GM06990 (cell line): ENCODE results near the gene TMEM272.

ENCODE experiments used
- DNase-seq: peaks from one replicate; pipeline ENCODE4 v3.0.0-alpha.2; 2011; ENCODE audit not compliant: insufficient read length; ENCODE audit errors: extremely low read depth
- H3K27me3 ChIP-seq: replicated peaks from 2 replicates; pipeline ENCODE4 v1.6.0; 2011; ENCODE audit warnings: low read length; ENCODE audit not compliant: control insufficient read depth, insufficient read depth
- H3K36me3 ChIP-seq: 2 replicates; pipeline ENCODE4 v1.5.1; 2011; ENCODE audit warnings: low read length; ENCODE audit not compliant: control insufficient read depth, insufficient read depth
- H3K4me3 ChIP-seq: replicated peaks from 2 replicates; pipeline ENCODE4 v1.5.1; 2011; ENCODE audit warnings: low read depth, mild to moderate bottlenecking, control low read depth, low read length
- CTCF ChIP-seq: IDR thresholded peaks from 2 replicates; pipeline ENCODE4 v1.5.1; 2011; ENCODE audit warnings: low read length, control low read depth, mild to moderate bottlenecking, inconsistent platforms; ENCODE audit not compliant: insufficient read depth, poor library complexity, severe bottlenecking

TMEM272 gene

GRCh38 chr13:51808811-51809210 lies 36.2 kb downstream of the TMEM272 start:
- no peak overlapping the region for H3K4me3 ChIP-seq
- TF ChIP-seq CTCF, result no peak
- DNase-seq, result no peak
- no peaks in the 10 kb centered on the region for H3K27me3 ChIP-seq
- no peaks in the 10 kb centered on the region for H3K36me3 ChIP-seq

- H3K27me3 ChIP-seq, result no peaks in the 10 kb centered on the region
- no peak for DNase-seq
- no peak for TF ChIP-seq CTCF
Observed at GRCh38 chr13:51807041-51807440, 37.9 kb downstream of the TMEM272 start.

GRCh38 chr13:51806566-51806965 lies 38.4 kb downstream of the TMEM272 start:
- H3K27me3 ChIP-seq, result no peaks in the 10 kb centered on the region
- no peak for DNase-seq
- TF ChIP-seq CTCF, result no peak
- H3K4me3 ChIP-seq, result no peak overlapping the region
- no peaks in the 10 kb centered on the region for H3K36me3 ChIP-seq

More at GRCh38 chr13:51807041-51807440, 37.9 kb downstream of the TMEM272 start:
- H3K4me3 ChIP-seq, result no peak overlapping the region
- H3K36me3 ChIP-seq, result no peaks in the 10 kb centered on the region

GRCh38 chr13:51805925-51806324 lies 39.1 kb downstream of the TMEM272 start:
- Histone ChIP-seq H3K4me3 (no peak overlapping the region), H3K27me3 (no peaks in the 10 kb centered on the region), H3K36me3 (no peaks in the 10 kb centered on the region)
- TF ChIP-seq CTCF, result no peak
- no peak for DNase-seq

GRCh38 chr13:51805313-51805712 lies 39.7 kb downstream of the TMEM272 start:
- H3K27me3 ChIP-seq, result no peaks in the 10 kb centered on the region
- no peak for TF ChIP-seq CTCF
- no peak for DNase-seq
- H3K36me3 ChIP-seq, result no peaks in the 10 kb centered on the region
- no peak overlapping the region for H3K4me3 ChIP-seq
